HS-5 (cell line): ENCODE data around the gene TACO1.

Experiments used
- DNase-seq: peaks from one replicate; pipeline ENCODE4 v3.0.0-alpha.2; 2012; ENCODE audit warnings: low read depth

The TACO1 gene

DNA sequence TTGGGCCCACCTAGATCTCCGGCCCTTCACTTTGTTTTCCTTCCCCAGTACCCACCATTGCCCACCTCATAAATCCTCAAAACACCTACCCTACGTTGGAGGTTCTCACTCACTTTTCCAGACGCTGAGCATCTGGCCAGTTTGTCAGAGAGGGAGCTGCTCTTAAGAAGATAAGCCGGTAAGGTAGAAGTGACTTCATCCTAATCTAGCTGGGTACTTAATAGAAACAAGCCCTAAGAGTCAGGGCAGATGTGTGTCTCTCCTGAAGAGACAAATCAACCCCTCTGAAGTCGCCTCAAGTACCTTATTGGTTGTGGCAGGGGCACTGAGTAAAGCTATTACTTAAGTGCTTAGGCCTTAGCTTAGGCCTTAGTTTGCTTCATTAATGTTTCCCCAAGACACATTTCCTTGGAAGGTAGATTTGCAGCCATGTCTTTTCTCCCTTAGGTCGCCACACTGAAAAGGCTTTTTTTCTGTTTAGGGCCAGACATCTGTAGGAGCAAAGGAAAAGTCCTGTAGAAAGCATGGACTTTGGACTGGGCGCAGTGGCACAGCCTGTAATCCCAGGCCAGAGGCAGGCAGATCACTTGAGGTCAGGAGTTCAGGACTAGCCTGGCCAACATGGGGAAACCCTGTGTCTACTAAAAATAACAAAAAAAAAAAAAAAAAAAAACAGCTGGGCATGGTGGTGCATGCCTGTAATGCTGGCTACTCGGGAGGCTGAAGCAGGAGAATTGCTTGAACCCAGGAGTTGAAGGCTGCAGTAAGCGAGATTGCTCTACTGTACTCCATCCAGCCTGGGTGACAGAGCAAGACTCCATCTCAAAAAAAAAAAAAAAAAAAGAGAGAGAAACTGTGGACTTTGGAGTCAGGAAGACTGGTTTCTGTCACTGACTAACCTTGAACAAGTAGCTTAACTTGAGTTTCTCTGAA lies 1.0 kb downstream of the TACO1 start:
- DNase-seq, result no peak

DNA sequence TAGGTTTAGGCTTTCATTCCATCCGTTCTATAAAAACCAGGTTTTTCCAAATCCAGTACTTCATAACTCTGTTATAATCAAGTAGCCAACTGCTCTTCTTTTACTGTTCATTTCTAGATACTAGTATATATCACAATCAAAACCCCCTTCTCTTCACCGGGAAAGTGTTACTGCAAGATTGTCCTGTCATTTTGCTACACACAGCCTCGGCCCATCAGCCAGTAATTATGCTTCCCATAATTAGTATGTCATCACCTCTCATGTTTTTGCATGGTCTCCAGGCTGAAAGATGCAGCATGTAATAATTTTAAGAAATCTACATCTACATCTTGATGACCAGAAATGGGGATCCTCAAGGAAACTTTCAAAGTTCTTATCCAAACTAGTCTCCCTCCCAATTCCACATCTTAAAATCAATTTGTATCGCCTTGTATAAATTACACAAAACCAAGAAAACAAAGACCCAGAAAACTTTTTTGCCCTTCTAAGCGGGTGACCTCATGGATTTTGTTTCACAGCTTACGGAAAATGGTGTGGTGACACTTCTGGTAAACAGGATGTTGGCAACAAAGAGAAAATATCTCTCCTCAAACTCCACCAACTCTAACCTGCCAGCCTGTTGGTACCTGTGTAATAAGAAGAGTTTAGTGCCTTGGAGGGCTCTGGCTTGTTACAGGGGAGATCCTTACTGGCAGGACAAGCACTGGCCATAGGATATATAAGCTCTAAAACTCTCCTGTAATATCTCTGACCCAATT lies 9.3 kb downstream of the TACO1 start:
- DNase-seq, result no peak

DNA sequence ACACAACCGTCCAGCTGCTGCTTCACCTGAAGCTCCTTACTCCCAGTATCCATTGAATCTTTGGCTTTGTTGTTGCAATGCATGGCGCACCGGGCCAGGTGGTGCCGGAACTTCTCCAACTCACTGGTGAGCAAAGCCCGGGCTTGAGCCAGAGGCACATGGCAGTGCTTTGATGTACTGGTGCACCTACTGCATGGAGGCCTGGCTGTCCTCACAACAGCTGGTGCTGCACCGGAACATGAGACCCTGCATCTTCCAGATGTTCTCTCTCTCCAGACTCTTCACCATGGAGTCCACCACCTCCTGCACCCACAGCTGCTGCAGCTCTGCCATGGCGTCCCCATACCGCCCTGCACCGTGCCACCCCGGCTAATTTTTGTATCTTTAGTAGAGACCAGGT lies 10.2 kb downstream of the TACO1 start:
- DNase-seq, result no peak

DNA sequence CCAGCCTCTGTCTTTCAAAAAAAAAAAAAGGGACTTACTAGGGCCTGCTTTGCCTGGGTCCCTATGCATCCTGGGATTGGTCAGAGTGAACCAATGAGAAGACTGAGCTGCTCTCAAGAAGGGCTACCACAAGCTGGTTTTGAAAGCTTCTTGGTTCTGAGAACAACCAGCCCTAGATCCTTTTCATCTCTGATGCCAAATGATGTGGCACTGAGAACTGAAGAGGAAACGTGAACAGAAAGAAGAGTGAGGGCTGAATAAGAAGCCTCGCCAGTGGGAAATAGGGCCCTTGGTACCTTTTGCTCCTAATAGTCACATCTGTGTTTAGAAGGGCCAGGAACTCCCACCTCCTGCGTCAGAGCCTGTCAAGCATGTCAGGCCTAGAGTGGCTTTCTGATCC lies 10.7 kb downstream of the TACO1 start:
- DNase-seq, result no peak

DNA sequence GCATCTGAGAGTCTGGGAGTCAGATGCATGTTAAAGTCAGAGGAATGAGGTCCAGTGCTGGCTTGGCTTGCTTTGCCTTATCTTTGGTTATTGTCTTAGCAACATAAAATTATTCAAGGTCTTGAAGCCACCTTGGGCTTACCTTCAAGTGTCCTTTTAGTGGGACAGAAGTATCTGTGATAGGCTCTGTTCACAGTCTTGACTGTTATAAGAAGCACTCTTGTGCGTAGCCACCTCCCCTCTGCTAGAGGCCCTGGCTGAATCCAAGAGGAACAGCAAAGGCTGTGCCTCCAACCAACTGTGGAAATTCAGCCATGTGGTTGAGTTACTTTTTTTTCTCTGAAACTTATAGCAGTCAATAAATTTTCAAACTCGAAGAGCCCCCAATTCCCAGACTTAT lies 13.0 kb downstream of the TACO1 start:
- no peak for DNase-seq

DNA sequence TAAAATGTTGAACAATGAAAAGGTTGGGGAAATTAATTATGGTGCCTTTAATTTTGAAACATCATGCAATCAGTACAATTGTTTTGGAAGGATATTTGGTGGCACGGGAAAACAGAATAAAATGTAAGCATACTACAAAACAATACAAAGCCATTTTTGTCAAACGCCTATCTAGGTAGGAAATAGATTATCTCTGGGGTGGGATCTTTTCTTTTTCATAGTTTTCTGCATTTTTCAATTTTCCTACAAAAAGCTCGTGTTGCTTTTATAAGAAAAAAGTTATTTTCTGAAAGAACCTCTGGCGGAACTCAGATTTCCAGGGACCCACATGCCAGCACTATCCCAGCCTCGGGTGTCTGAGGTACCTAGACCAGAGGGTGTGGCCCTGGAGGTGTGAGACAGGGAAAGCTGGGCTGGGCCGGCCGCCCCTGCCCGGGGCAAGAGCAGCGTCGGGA lies 20.6 kb downstream of the TACO1 start:
- no peak for DNase-seq

DNA sequence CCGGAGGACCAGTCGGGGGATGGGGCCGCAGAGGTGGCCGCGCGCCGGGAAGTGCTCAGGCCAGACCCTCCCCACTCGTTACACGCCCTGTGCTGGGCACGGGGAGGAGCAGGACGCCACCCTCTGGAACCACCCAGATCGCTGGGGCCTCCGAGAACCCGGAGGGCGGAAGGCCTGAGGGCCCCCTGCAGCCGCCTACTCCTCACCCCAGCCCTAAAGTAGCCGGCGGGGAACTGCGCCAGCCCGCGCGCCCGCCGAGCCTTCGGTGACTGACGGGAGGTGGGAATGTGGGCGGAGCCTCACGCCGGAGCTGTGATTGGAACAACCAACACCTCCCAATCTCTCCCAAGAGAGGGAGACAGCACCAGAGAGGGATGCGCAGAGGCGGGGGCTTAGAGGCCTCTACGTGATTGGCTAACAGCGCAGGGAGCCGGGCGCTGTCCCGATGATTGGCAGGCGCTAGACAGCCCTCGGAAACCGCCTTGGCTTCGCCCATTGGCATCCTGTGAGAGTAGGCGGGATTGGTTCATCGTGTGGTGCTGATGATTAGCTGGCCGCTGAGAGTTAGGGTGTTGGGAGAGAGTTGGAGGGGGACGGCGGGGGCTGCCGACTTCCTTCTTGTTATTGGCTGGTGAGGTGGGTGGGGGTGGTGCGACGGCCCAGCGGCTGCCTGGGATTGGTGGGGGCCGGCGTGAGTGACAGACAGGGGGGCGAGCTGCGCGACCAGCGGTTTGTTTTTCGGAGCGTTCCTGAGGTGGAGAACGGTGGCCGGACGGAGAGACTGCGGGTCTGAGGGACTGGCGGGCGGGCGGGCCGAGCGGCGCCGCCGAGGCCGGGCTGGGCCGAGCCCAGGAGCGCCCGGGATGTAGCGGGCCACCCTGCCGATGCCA lies 21.2 kb downstream of the TACO1 start, which contains the start of gene MAP3K3:
Gene MAP3K3 (plus strand): TSS at position 734 of the 890 bp plus-strand sequence. CDS start 343 bp downstream, outside the sequence.
- peak; percentile 99 for DNase-seq

DNA sequence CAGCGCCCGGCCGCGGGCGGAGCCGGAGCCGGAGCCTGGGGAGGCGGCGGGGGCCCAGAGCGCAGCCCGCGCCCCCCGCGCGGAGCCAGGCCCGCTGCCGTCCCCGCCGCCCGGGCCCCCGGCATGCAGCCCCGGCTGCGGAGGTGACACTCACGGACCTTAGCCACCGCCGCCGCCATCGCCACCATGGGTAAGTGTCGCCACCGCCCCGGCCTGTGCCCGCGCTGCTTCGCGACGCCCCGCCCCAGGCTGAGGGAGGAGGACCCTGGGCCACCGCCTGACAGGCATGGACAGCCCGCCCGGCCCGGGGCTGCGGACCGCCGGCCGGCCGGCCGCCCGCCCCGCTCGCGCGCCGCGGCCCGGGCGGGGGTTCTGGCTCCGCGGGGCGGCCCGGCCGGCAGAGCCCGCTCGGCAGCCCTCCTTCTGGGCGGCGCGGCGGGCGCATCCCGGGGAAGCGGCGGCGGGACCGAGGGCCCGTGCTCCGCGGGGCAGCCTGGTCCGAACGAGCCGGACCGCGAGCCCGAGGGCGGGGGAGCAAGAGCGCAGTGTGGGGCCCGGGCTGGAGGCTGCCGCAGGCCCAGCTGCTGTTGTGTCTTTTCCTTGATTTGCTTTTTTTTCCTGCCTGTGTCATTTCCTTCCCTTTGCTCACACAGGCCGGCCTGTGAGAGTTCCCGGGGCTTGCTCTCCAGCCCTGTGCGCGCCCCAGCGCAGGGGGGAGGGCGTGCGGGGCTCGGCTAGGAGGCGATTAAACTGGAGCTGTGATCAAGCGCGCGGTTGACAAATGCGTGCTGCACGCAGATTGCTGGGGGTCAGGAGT lies 22.1 kb downstream of the TACO1 start:
- no peak for DNase-seq

DNA sequence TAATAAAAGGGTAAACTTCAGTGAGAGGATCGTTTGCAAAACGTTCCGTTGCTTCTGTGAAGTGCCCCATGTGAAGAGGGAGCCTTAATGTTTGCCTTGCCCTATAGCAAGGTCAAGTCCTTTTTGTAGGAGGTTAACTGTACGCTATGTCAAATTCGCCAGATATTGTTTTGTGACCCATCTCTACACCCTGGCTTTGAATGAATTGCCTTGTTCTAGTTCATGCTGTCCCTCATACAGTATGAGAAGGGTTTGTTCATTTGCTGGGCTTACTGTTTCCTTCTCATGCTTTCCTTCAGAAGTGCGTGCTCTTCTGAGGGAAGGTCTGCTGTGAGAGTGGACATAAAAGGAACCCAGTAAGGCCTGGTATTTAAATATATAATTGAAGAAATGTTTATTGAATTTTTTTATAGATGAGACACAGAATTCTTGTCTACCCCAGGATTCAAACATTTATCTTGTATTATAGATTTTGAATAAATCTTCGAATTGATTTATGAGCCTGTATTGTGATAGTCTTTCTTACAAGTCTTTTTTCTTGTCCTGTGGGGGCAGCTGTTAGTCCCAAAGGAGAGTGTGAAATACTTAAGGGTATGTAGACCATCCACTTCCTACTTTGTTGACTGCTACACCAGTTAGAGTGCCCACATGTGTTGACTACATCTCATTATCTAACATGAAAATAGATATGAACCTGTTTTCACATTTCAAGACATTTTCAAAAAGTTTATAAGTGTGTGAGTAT lies 23.3 kb downstream of the TACO1 start:
- no peak for DNase-seq

DNA sequence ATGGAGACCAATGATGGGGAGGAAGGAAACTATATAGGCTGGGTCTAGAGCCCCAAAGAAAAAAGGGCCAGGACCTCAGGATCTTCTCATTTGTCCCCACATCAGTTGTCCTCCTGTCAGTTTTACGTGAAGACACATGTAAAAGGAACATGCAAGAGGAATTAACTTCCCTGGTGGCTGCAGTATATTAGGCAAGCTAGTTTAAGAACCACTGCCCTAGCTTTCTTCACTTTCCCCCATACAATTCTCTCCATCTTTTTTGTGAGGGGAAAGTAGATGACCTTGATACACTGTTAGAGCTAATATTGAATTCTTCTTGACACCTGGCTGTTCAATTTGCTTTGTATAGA lies 23.8 kb downstream of the TACO1 start:
- DNase-seq, result no peak

DNA sequence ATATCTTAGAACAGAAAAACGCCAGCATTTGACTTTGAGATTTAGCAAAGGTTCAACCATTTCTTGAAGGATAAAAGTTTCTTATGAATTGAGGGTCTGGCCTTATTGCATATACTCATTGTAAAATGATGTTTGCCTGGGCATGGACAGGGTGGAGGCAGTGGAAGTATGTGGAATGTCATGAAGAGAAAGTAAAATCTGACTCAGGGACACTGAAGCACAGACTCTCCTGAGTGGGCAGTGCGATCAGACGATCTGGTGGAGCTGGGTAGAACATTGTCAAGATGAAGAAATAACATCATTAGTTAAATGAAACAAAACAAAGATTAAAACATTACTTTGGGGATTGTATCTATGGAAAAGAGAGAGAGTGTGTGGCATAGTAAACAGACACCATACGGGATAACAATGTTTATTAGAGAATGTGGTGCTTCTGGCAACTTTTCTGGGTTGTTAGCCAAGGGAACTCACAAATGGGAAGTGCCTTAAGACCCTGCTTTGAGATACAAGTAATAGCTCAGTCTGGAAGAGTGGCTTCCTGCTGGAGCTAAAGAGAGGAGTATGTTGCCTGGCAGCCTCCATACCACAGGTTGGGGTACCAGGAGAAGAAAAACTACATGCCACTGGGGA lies 26.0 kb downstream of the TACO1 start:
- DNase-seq, result no peak

DNA sequence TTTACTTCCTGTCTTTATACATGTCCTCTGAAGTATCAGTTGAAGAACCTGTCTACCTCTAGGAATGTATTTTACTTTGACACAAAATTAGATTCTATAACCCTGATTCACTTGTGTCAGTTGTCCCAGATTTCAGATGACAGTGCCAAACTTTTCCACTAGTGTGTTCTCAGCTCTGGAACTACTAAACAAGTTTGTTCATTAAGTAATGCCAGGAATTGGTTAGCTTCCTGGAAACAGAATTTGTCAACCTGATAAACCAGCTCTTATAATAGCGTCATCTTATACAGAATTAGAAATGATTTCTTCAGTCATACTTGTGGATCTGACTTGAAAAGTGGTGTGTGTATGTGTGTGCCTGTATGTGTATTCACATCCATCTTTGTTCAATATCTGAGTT lies 28.9 kb downstream of the TACO1 start:
- DNase-seq, result no peak

DNA sequence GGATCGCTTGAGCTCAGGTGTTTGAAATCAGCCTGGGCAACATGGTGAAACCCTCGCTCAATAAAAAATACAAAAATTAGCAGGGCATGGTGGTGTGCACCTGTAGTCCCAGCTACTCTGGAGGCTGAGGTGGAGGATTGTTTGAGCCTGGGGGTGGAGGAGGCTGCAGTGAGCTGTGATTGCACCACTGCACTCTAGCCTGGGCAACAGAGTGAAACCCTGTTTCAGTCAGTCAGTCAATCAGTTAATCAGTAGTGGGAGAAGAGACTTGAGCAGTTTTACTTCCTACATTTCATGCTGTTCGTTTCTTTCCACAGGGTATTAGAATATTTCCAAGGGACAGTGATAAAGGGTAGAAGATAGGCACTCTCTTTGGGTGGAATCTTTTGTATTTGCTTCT lies 30.4 kb downstream of the TACO1 start:
- no peak for DNase-seq

DNA sequence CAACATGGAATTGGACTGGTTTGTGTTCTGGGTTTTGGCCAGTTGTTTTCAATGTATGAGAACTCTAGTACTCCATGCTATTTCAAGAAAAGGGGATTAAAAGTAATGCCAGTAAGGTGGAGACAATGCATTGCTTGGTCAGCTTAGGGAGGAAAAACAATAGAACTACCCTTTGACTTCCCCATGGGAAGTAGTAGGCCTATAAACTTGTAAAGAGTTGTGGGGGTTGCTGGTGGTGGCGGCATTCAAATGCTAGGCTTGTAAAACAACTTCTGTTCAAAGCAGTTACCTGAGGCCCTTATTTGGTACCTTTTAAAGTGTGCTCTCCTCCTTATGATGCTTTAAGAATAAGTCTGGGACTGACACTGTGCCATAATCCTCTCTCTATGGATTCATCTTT lies 30.9 kb downstream of the TACO1 start:
- no peak for DNase-seq

DNA sequence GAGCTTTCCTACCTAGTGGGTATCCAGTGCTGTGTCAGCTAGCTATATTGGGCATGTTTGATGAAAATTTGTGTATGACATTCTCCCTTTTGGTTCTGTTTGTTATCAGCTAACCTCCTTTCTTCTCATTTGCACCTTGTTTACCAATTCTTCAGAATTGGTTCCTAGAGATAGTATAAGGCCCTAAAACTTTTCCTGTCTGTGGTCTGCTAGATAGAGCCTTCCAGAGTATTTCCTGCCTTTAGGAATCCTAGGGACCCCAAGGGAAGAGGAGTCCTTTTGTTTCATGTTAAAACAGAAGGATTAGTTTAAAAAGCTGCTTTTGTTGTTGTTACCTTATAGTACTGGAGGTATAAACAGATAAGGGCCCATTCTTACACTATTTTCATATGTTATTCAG lies 33.0 kb downstream of the TACO1 start:
- DNase-seq, result no peak

DNA sequence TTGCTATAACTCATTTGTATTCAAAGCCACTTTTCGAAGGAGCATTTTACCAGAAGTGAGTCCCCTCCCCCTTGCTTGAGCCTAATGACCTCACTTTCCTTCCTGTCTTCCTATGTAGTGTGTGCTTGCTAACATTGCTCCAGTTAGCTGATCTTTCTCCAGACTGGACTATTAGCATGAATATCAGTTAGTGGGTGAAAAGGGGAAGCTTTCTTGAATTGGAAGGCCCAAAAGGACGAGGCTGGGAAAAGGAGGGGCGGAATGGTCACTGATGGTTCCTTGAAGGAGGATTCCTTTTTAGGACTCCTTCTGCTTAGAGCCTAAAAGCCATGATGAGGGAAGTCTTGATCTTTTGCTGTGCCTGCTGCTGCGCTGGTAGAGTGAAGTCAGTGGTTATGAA lies 33.5 kb downstream of the TACO1 start:
- DNase-seq, result no peak

DNA sequence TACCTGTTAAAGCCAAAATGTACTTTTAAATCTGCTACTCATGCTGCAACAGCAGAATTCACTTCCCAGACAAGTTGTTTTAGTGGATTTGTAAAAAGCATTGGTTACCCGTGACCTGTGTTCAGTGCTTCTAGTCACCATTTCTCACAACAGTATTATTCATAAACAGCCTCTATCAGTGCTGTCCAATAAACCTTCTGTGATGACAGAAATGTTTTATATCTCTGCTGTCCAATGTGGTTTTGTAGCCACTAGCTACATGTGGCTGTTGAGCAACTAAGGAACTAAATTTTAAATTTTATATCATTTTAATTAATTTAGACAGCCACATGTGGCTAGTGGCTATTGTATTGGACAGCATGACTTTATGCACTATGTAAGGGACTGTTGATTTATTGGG lies 34.1 kb downstream of the TACO1 start:
- no peak for DNase-seq

DNA sequence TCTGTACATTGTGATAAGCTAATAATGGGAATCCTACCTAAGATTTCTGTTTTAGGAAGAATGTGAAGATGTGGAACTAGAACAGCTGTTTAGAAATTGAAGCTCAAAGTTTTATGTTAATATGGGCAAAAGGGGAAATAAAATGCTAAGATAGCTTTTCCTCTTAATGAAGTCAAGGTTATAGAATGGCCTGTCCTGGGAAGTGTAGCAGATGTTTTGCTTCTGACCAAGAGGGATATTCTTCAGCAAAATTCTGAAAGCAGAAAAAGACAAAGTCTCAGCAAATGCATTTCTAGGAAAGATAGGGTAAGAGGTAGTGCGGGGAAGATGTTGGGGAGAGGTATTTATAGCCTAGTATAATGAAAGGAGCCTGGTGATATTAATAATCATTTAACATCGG lies 34.6 kb downstream of the TACO1 start:
- DNase-seq, result no peak

DNA sequence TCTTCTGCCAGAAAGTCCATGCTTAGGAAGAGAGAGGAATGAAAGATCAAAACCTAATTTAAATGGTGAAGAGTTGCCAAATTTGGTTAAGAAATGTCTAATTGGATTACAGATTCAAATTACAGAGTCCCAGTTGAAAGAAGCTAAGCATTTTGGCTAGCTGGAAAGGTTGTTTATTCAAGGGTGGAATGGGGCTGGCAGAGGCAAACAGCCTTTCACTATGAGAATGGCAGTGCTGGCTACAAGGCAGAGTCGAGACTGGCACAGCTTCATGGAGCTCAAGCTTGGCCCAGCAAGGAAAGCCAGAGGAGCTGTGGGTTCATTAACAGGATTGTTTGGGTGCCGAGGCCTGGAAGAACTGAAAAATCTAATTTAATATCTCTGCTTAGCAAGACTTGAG lies 35.1 kb downstream of the TACO1 start:
- DNase-seq, result no peak

DNA sequence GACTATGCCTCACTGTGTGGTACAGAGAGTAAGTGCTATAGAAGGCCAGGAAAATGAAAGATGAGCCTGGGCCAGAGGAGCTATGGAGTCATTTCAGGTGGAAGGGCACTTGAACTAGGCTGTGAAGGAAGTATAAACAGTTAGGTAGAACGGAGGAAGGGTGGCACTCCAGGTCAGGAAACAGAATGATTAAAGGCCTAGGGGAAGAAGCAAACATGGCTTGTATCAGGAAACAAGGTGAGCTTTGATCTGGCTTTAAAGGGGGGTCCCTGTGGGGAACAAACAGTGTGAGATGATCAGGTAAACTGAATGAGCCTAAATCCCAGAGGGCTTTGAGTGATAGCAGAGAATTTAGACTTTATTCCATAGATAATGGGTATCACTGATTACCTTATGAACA lies 38.4 kb downstream of the TACO1 start:
- DNase-seq, result no peak
